Neural cell (in vitro differentiated cells): ENCODE measurements around the gene CAMK1D. TPM values are rescaled to one million over a fixed set of nuclear protein-coding genes. Genes with fewer than 3 reads are reported as not detected.

Experiments
- H2AFZ ChIP-seq: fragments of 200-600, 300-800 bp; sonication (generic), shearing (Covaris generic); 2 replicates; pipeline ENCODE4 v1.6.0; 2014; ENCODE audit warnings: low read depth, mild to moderate bottlenecking, antibody characterized with exemption, low read length, moderate library complexity
- H3F3A ChIP-seq: fragments of 200-600 bp; shearing (Covaris generic); 2 replicates; pipeline ENCODE4 v1.6.1; 2016; ENCODE audit warnings: mild to moderate bottlenecking, moderate library complexity, mixed read lengths, antibody characterized with exemption, low read length; ENCODE audit not compliant: insufficient read depth, poor library complexity, severe bottlenecking
- H3K27ac ChIP-seq: fragments of 200-600, 300-800 bp; sonication (generic), shearing (Covaris generic); 2 replicates; pipeline ENCODE4 v1.5.1; 2014; ENCODE audit warnings: mild to moderate bottlenecking, low read length, moderate library complexity
- H3K27me3 ChIP-seq: fragments of 300-800, 200-600 bp; sonication (generic), shearing (Covaris generic); 2 replicates; pipeline ENCODE4 v1.6.0; 2014; ENCODE audit warnings: mild to moderate bottlenecking, low read depth, low read length, moderate library complexity; ENCODE audit not compliant: insufficient read depth
- H3K36me3 ChIP-seq: fragments of 300-800, 200-600 bp; sonication (generic), shearing (Covaris generic); 2 replicates; pipeline ENCODE4 v1.5.1; 2014; ENCODE audit warnings: mild to moderate bottlenecking, antibody characterized with exemption, low read length, moderate library complexity; ENCODE audit not compliant: insufficient read depth
- H3K4me2 ChIP-seq: fragments of 300-800, 200-600 bp; sonication (generic), shearing (Covaris generic); 2 replicates; pipeline ENCODE4 v1.6.0; 2014; ENCODE audit warnings: mild to moderate bottlenecking, low read length
- H3K4me3 ChIP-seq: fragments of 300-800, 200-600 bp; sonication (generic), shearing (Covaris generic); 2 replicates; pipeline ENCODE4 v1.5.1; 2014; ENCODE audit warnings: mild to moderate bottlenecking, low read length, moderate library complexity
- H3K79me2 ChIP-seq: fragments of 200-600 bp; shearing (Covaris generic); replicated peaks from 2 replicates; pipeline ENCODE4 v1.6.0; 2014; ENCODE audit warnings: mild to moderate bottlenecking, low read length, moderate library complexity; ENCODE audit not compliant: insufficient read depth
- H3K9ac ChIP-seq: fragments of 300-800, 200-600 bp; sonication (generic), shearing (Covaris generic); 2 replicates; pipeline ENCODE4 v1.6.1; 2016; ENCODE audit warnings: mild to moderate bottlenecking, low read length, mixed read lengths
- H3K9me2 ChIP-seq: fragments of 200-600 bp; shearing (Covaris generic); 2 replicates; pipeline ENCODE4 v1.6.1; 2016; ENCODE audit warnings: mild to moderate bottlenecking, low read length, mixed read lengths; ENCODE audit not compliant: insufficient read depth
- H3K9me3 ChIP-seq: fragments of 200-600, 300-800 bp; sonication (generic), shearing (Covaris generic); 2 replicates; pipeline ENCODE4 v1.6.1; 2016; ENCODE audit warnings: mild to moderate bottlenecking, mixed run types, low read length, moderate library complexity, mixed read lengths
- H4K20me1 ChIP-seq: fragments of 200-600 bp; shearing (Covaris generic); 2 replicates; pipeline ENCODE4 v1.6.1; 2016; ENCODE audit warnings: mild to moderate bottlenecking, mixed run types; ENCODE audit not compliant: insufficient read depth
- EP300 ChIP-seq: fragments of 450-650 bp; conservative IDR thresholded peaks from 2 replicates; pipeline ENCODE4 v1.6.1; 2014; ENCODE audit warnings: antibody characterized with exemption, mild to moderate bottlenecking, moderate library complexity; ENCODE audit not compliant: poor library complexity, severe bottlenecking
- EZH2 ChIP-seq: fragments of 200-600, 300-800 bp; shearing (Covaris generic), sonication (generic); IDR thresholded peaks from 2 replicates; pipeline ENCODE4 v1.6.1; 2014; ENCODE audit warnings: antibody characterized with exemption, low read length, borderline replicate concordance, mild to moderate bottlenecking; ENCODE audit not compliant: insufficient read depth, poor library complexity, severe bottlenecking
- MXI1 ChIP-seq: fragments of 450-650 bp; conservative IDR thresholded peaks from 2 replicates; pipeline ENCODE4 v1.6.1; 2014; ENCODE audit warnings: antibody characterized with exemption, mild to moderate bottlenecking; ENCODE audit not compliant: poor library complexity, severe bottlenecking
- POLR2AphosphoS5 ChIP-seq: IDR thresholded peaks from 2 replicates; pipeline ENCODE4 v1.6.1; 2012
- RAD21 ChIP-seq: fragments of 450-650 bp; conservative IDR thresholded peaks from 2 replicates; pipeline ENCODE4 v1.6.1; 2014; ENCODE audit warnings: antibody characterized with exemption, mild to moderate bottlenecking, moderate library complexity
- SMC3 ChIP-seq: fragments of 450-650 bp; conservative IDR thresholded peaks from 2 replicates; pipeline ENCODE4 v1.6.1; 2014; ENCODE audit warnings: antibody characterized with exemption, mild to moderate bottlenecking, moderate library complexity; ENCODE audit not compliant: poor library complexity
- TAF1 ChIP-seq: IDR thresholded peaks from 2 replicates; pipeline ENCODE4 v1.6.1; 2012; ENCODE audit warnings: low read depth
- polyA plus RNA-seq: library from polyadenylated mRNA; depleted of rRNA; stranded (reverse); fragments of >200 nt; gene quantifications from 2 replicates; pipeline ENCODE4 v1.2.3, GENCODE V29; 2014
- TF ChIP-seq, protein P1 (sequence below): IDR thresholded peaks from 2 replicates; pipeline ENCODE4 v1.6.1; 2012; ENCODE audit warnings: borderline replicate concordance
- TF ChIP-seq, protein P2 (sequence below): fragments of 450-650 bp; IDR thresholded peaks from 2 replicates; pipeline ENCODE4 v1.5.1; 2014; ENCODE audit warnings: antibody characterized with exemption, mild to moderate bottlenecking, moderate library complexity; ENCODE audit not compliant: poor library complexity, severe bottlenecking

Gene CAMK1D
- polyA plus RNA-seq, 1 donor from 2014 or later: 13.8 TPM

DNA sequence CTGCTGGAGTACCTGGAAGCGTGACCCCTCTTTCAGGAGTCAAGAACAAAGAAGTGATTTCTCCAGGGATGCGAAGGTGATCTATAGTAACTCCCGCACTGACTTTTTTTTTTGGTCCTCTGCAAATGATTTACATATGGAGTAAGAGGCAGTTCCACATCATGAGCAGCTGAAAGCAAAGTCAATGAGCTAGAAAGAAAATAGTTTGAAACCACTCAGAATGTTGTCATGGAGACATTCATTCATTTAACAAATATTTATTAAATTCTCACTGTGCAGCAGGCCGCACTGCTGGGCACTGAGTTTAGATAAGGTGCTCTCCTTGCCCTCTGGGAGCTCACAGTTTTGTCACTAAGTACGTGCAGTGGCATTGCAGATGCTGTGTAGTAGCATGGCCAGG lies 206.7 kb downstream of the CAMK1D start:
- Histone ChIP-seq H3K4me3 (no peak overlapping the region), H4K20me1 (no peaks in the 10 kb centered on the region), H3K9ac (no peak overlapping the region), H3K36me3 (no peaks in the 10 kb centered on the region), H3K9me3 (no peaks in the 10 kb centered on the region), H3K9me2 (no peaks in the 10 kb centered on the region), H3K4me2 (no peak overlapping the region), H3F3A (no peaks in the 10 kb centered on the region), H3K79me2 (no peaks in the 10 kb centered on the region), H3K27me3 (no peaks in the 10 kb centered on the region), H3K27ac (no peak overlapping the region), H2AFZ (no peak overlapping the region)
- no peak for TF ChIP-seq POLR2AphosphoS5
- TF ChIP-seq TAF1: no peak
- TF ChIP-seq, protein P1, sequence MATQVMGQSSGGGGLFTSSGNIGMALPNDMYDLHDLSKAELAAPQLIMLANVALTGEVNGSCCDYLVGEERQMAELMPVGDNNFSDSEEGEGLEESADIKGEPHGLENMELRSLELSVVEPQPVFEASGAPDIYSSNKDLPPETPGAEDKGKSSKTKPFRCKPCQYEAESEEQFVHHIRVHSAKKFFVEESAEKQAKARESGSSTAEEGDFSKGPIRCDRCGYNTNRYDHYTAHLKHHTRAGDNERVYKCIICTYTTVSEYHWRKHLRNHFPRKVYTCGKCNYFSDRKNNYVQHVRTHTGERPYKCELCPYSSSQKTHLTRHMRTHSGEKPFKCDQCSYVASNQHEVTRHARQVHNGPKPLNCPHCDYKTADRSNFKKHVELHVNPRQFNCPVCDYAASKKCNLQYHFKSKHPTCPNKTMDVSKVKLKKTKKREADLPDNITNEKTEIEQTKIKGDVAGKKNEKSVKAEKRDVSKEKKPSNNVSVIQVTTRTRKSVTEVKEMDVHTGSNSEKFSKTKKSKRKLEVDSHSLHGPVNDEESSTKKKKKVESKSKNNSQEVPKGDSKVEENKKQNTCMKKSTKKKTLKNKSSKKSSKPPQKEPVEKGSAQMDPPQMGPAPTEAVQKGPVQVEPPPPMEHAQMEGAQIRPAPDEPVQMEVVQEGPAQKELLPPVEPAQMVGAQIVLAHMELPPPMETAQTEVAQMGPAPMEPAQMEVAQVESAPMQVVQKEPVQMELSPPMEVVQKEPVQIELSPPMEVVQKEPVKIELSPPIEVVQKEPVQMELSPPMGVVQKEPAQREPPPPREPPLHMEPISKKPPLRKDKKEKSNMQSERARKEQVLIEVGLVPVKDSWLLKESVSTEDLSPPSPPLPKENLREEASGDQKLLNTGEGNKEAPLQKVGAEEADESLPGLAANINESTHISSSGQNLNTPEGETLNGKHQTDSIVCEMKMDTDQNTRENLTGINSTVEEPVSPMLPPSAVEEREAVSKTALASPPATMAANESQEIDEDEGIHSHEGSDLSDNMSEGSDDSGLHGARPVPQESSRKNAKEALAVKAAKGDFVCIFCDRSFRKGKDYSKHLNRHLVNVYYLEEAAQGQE: no peak
- TF ChIP-seq, protein P2, sequence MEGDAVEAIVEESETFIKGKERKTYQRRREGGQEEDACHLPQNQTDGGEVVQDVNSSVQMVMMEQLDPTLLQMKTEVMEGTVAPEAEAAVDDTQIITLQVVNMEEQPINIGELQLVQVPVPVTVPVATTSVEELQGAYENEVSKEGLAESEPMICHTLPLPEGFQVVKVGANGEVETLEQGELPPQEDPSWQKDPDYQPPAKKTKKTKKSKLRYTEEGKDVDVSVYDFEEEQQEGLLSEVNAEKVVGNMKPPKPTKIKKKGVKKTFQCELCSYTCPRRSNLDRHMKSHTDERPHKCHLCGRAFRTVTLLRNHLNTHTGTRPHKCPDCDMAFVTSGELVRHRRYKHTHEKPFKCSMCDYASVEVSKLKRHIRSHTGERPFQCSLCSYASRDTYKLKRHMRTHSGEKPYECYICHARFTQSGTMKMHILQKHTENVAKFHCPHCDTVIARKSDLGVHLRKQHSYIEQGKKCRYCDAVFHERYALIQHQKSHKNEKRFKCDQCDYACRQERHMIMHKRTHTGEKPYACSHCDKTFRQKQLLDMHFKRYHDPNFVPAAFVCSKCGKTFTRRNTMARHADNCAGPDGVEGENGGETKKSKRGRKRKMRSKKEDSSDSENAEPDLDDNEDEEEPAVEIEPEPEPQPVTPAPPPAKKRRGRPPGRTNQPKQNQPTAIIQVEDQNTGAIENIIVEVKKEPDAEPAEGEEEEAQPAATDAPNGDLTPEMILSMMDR: no peak
- TF ChIP-seq EP300: no peak
- no peak for TF ChIP-seq MXI1

DNA sequence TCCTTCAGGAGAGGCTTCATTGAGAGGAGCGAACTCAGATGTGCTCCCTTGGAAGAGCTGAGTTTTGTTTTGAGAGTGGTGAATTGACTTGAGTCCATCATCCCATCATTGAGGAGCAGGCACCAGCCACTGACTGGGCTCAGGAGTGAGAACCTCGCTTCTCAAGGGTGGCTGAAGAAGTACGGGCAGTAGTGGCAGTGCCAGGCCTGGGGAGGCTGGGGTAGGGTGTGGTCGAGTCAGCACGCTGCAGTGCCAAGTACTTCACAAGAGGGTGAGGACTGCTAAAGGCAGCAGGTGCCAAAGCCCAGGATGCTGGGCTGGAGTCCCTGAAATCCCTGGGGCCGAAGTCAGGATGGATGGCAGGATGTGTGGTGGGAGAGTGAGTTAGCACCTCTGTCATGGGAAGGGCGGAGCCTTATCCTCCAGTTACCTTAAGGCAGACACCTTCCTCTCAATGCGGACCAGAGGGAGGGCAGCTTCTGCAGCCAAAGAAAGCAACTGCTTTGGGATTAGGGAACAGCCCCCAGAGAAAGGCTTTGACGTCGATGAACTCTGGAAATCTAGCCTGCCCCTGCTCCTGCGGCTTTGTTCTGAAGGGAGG lies 210.3 kb downstream of the CAMK1D start:
- Histone ChIP-seq H3K9ac (no peak overlapping the region), H3K27me3 (no peaks in the 10 kb centered on the region), H3K27ac (no peak overlapping the region), H3F3A (no peaks in the 10 kb centered on the region), H3K4me3 (no peak overlapping the region), H3K36me3 (no peaks in the 10 kb centered on the region), H3K9me2 (no peaks in the 10 kb centered on the region), H3K4me2 (no peak overlapping the region), H2AFZ (no peak overlapping the region), H3K79me2 (no peaks in the 10 kb centered on the region), H3K9me3 (no peaks in the 10 kb centered on the region), H4K20me1 (no peaks in the 10 kb centered on the region)
- TF ChIP-seq EP300 (no peak), POLR2AphosphoS5 (no peak), SMC3 (no peak), MXI1 (no peak), TAF1 (no peak), RAD21 (no peak), EZH2 (no peak)
- TF ChIP-seq, protein P2: no peak
- TF ChIP-seq, protein P1: no peak
